HEK293T (cell line): Measurements from ENCODE around the gene ITSN1.

Source experiments
- BHLHE40 ChIP-seq: fragments of 450-650 bp; IDR thresholded peaks from 2 replicates; pipeline ENCODE4 v1.6.1; 2016; ENCODE audit warnings: mild to moderate bottlenecking, moderate library complexity, borderline replicate concordance
- CTBP1 ChIP-seq: fragments of 450-650 bp; IDR thresholded peaks from 2 replicates; pipeline ENCODE4 v1.6.1; 2016; ENCODE audit warnings: borderline replicate concordance
- FOXK2 ChIP-seq: fragments of 450-650 bp; IDR thresholded peaks from 2 replicates; pipeline ENCODE4 v1.6.1; 2016; ENCODE audit warnings: mild to moderate bottlenecking
- FOXM1 ChIP-seq: fragments of 450-650 bp; IDR thresholded peaks from 2 replicates; pipeline ENCODE4 v1.6.1; 2017; ENCODE audit warnings: mild to moderate bottlenecking, borderline replicate concordance
- HDGF ChIP-seq: fragments of 450-650 bp; IDR thresholded peaks from 2 replicates; pipeline ENCODE4 v1.6.1; 2017; ENCODE audit warnings: antibody characterized with exemption, borderline replicate concordance
- NFRKB ChIP-seq: fragments of 450-650 bp; IDR thresholded peaks from 2 replicates; pipeline ENCODE4 v1.6.1; 2016; ENCODE audit warnings: mild to moderate bottlenecking, moderate library complexity
- PKNOX1 ChIP-seq: fragments of 450-650 bp; IDR thresholded peaks from 2 replicates; pipeline ENCODE4 v1.6.1; 2016
- SP1 ChIP-seq: fragments of 450-650 bp; IDR thresholded peaks from 2 replicates; pipeline ENCODE4 v1.6.1; 2017
- SUZ12 ChIP-seq: fragments of 450-650 bp; IDR thresholded peaks from 2 replicates; pipeline ENCODE4 v1.6.1; 2016; ENCODE audit warnings: mild to moderate bottlenecking
- ZNF384 ChIP-seq: fragments of 450-650 bp; IDR thresholded peaks from 2 replicates; pipeline ENCODE4 v1.6.1; 2016

- no peak for TF ChIP-seq SUZ12
- no peak for TF ChIP-seq BHLHE40
- no peak for TF ChIP-seq FOXM1
- TF ChIP-seq PKNOX1, result no peak
- TF ChIP-seq HDGF, result no peak
- TF ChIP-seq SP1, result no peak
- no peak for TF ChIP-seq NFRKB
- no peak for TF ChIP-seq CTBP1
- no peak for TF ChIP-seq ZNF384
- no peak for TF ChIP-seq FOXK2
These were observed 152.3 kb downstream of the ITSN1 start for GRCh38 chr21:33794596-33794995.
